Kidney (tissue), 14 donors: ENCODE data around the gene TENT5C. TPM values are rescaled to one million over a fixed set of nuclear protein-coding genes. Genes with fewer than 3 reads are reported as not detected.

ENCODE experiments used
- DNase-seq, 5 donors: peaks; one replicate each; pipeline ENCODE4 v3.0.0-alpha.2; 2013 to 2020
- FAIRE-seq: peaks from 2 replicates; lab custom pipeline; 2012; peaks lifted over from hg19 to GRCh38; lab: Jason Lieb, UNC
- H3K27ac ChIP-seq, 2 donors: one replicate each; pipeline ENCODE4 v1.7.0; 2013; ENCODE audit warnings: low read depth in 2 of 2, low read length in 2 of 2, inconsistent platforms in 1 of 2
- H3K27me3 ChIP-seq: one replicate; pipeline ENCODE4 v1.7.1; 2013; ENCODE audit warnings: low read length, inconsistent platforms; ENCODE audit not compliant: control insufficient read depth, insufficient read depth
- H3K36me3 ChIP-seq, 3 donors: one replicate each; pipeline versions ENCODE4 v1.7.0 to v1.7.1; 2013; ENCODE audit warnings: low read length in 3 of 3, control low read depth in 1 of 3, inconsistent platforms in 1 of 3; ENCODE audit not compliant: insufficient read depth in 3 of 3, control insufficient read depth in 2 of 3
- H3K4me1 ChIP-seq, 3 donors: one replicate each; pipeline versions ENCODE4 v1.7.0 to v1.7.1; 2013; ENCODE audit warnings: low read length in 3 of 3, inconsistent platforms in 1 of 3, low read depth in 1 of 3; ENCODE audit not compliant: control insufficient read depth in 2 of 3, insufficient read depth in 2 of 3
- H3K4me3 ChIP-seq, 3 donors: one replicate each; pipeline versions ENCODE4 v1.7.0 to v1.8.1; 2013; ENCODE audit warnings: low read length in 3 of 3, control low read depth in 1 of 3, inconsistent platforms in 1 of 3
- H3K9ac ChIP-seq, 3 donors: one replicate each; pipeline versions ENCODE4 v1.7.0 to v1.7.1; 2013; ENCODE audit warnings: low read length in 3 of 3, control low read depth in 1 of 3, inconsistent platforms in 1 of 3
- H3K9me3 ChIP-seq, 3 donors: one replicate each; pipeline versions ENCODE4 v1.7.0 to v1.7.1; 2013; ENCODE audit warnings: low read length in 3 of 3, control low read depth in 1 of 3, inconsistent platforms in 1 of 3; ENCODE audit not compliant: control insufficient read depth in 2 of 3, insufficient read depth in 1 of 3
- intact Hi-C: fragments of 100-400 bp; cut with DNase I; formaldehyde crosslinking; loops from one replicate; pipeline ENCODE4 v1.11.1; 2022
- polyA plus RNA-seq: library from polyadenylated mRNA; stranded (reverse); fragments of 350-450 nt; fragmentation: Illumina TruSeq; extraction: RNeasy Lipid Tissue Mini Kit (QIAGEN cat#74804); gene quantifications from one replicate; pipeline ENCODE4 v1.2.3, GENCODE V29; 2014; ENCODE audit warnings: low read depth, low replicate concordance; ENCODE audit not compliant: insufficient read depth
- total RNA-seq: library from RNA; stranded (reverse); fragmentation: NEBNext Ultra II Directional; extraction: Animal tissue kit (Norgen Biotek cat#: 25700); gene quantifications from one replicate; pipeline ENCODE4 v1.2.1, GENCODE V29; 2021
- TF ChIP-seq, protein P1 (sequence below): IDR thresholded peaks from 3 replicates; pipeline ENCODE4 v1.5.1; 2012; ENCODE audit warnings: mild to moderate bottlenecking, moderate library complexity, borderline replicate concordance; ENCODE audit not compliant: insufficient read depth; ENCODE audit errors: extremely low read depth
- donor health status: control.
- donor health status: control.
- donor health status: control.
- donor health status: control.
- donor health status: control.
- donor health status: DM: yes; HTN: yes; CAD: no.
- donor health status: Normal renal cell carcinoma (clear cell type).

Gene TENT5C
- total and polyA plus RNA-seq, 2 donors from 2014 or later: 6.1 to 22.2 TPM

DNA sequence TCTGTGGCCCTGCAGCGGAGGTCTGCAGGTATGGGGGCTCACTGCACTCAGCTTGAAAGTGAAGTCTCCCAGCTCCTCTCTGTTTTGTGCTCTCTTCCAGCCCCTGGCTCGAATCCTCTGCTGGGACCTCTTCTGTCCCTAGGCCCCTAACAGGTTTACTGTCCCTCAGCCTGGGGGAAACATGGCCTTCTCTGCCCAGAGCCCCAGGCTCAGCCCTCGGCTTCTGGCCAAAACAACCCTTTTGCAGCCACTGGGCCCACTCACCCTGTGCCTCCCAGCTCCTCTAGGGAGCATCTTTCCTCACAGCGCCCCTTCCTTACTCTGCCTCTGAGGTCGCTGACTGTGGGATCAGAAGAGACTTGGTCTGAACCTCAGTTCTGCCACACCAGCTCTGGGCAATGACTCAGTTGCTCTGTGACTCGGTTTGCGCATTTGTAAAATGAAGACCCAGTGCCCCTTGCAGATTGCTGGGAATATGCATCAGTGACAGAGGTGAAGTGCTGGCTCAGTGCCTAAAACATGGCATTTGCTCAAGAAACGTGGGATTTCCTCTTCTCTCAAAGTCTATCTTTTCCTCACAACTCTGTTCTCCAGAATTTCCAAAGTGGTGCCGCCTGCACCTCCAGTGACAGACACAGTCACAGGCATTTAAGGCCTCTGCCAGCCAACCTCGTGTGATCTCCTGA is 26.5 kb upstream of the TENT5C start:
- H3K4me3 ChIP-seq: no peak overlapping the region
- H3K4me1 ChIP-seq: no peaks in the 10 kb centered on the region
- intact Hi-C loops: no loop called here
- FAIRE-seq (no peak), DNase-seq (no peak)
- no peaks in the 10 kb centered on the region for H3K36me3 ChIP-seq
- H3K27ac ChIP-seq: no peak overlapping the region
- H3K27me3 ChIP-seq: no peaks in the 10 kb centered on the region
- H3K9me3 ChIP-seq: no peaks in the 10 kb centered on the region
- no peak overlapping the region for H3K9ac ChIP-seq
- TF ChIP-seq, protein P1, sequence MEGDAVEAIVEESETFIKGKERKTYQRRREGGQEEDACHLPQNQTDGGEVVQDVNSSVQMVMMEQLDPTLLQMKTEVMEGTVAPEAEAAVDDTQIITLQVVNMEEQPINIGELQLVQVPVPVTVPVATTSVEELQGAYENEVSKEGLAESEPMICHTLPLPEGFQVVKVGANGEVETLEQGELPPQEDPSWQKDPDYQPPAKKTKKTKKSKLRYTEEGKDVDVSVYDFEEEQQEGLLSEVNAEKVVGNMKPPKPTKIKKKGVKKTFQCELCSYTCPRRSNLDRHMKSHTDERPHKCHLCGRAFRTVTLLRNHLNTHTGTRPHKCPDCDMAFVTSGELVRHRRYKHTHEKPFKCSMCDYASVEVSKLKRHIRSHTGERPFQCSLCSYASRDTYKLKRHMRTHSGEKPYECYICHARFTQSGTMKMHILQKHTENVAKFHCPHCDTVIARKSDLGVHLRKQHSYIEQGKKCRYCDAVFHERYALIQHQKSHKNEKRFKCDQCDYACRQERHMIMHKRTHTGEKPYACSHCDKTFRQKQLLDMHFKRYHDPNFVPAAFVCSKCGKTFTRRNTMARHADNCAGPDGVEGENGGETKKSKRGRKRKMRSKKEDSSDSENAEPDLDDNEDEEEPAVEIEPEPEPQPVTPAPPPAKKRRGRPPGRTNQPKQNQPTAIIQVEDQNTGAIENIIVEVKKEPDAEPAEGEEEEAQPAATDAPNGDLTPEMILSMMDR: no peak

DNA sequence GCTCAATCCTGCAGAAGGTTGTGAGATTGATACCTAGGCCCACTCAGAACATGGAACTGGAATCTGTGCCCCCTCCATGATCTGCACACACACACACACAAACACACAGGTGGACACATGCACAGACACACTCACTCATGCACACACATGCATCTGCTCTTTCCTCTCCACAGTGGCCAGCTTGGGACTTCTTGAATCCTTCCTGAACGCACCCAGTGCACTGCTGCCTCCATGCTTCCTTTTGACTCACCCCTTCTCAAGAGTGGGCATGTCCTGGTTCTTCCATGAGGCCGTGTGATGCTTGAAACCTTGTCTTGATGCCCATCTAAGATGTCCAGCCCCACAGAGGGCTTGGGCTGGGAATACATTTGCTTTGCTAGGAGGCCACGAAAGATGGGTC is 25.4 kb upstream of the TENT5C start:
- Histone ChIP-seq H3K4me3 (no peak overlapping the region), H3K9me3 (no peaks in the 10 kb centered on the region), H3K4me1 (no peaks in the 10 kb centered on the region), H3K9ac (no peak overlapping the region), H3K27me3 (no peaks in the 10 kb centered on the region), H3K27ac (no peak overlapping the region), H3K36me3 (no peaks in the 10 kb centered on the region)
- TF ChIP-seq, protein P1: no peak
- DNase-seq (no peak), FAIRE-seq (no peak)
- intact Hi-C loops: no loop called here

DNA sequence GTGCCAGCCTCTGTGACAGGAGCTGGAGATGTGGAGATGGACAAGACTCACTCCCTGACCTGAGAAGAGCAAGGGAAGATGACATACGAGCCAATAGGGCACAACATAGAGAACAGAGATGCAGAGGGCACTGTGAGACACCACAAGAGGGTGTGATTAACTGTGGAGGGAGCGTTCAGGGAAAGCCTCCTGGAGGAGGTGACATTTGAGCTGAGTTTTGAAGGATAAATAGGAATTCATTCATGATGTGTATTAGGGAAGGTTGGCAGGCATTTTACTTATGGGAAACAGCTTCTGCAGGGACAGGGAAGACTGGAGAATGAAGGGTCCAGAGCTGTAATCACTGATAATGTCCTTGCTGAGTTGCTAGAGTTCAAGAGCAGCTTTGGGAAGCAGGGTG is 25.0 kb upstream of the TENT5C start:
- no peaks in the 10 kb centered on the region for H3K9me3 ChIP-seq
- H3K27ac ChIP-seq: no peak overlapping the region
- no peak overlapping the region for H3K9ac ChIP-seq
- TF ChIP-seq, protein P1: no peak
- intact Hi-C loops: no loop called here
- H3K4me1 ChIP-seq: no peaks in the 10 kb centered on the region
- H3K27me3 ChIP-seq: no peaks in the 10 kb centered on the region
- H3K36me3 ChIP-seq: no peaks in the 10 kb centered on the region
- no peak overlapping the region for H3K4me3 ChIP-seq
- FAIRE-seq (no peak), DNase-seq (no peak)
